Heart left ventricle (tissue), 13 donors: ENCODE results near the gene BRCA2.
A peak's percentile ranks its signal among the peaks of the same experiment; 100 is the strongest.

Source experiments
- CTCF ChIP-seq, 12 donors: fragments of 200-600 bp; sonication (generic) in 4 of 12; IDR thresholded peaks; one replicate each; pipeline versions ENCODE4 v1.5.0 to v1.8.0; 2018 to 2022; ENCODE audit warnings: antibody characterized with exemption in 12 of 12, mild to moderate bottlenecking in 5 of 12
- POLR2A ChIP-seq, 2 donors: fragments of 450-650 bp; IDR thresholded peaks; one replicate each; pipeline ENCODE4 v1.6.1; 2017; ENCODE audit warnings: antibody characterized with exemption in 2 of 2, mild to moderate bottlenecking in 2 of 2, moderate library complexity in 2 of 2
- donor health status: ischemic (EF 13 %, LVEDD 7.1; RV severe dilation, severe dysfunction).
- donor health status: DM: no; HTN: yes; CAD: no.
- donor health status: DM: no; HTN: no; CAD: no.
- donor health status: ischemic (EF 25% LVEDD 6.9; RV normal size, moderate dysfunction).
- donor health status: ischemic (EF 25% LVEDD 5.7; RV mildly dilated, moderate dysfunction).
- donor health status: ischemic (EF 35%, LVEDD 5.7; RV mildly dilated, moderate dysfunction).
- donor health status: nonischemic (EF 11% LVEDD 7.7; RV severe dilation, severe dysfunction).
- donor health status: DM: yes; HTN: yes; CAD: no.
- donor health status: PGD.
- donor health status: ischemic (EF 29% LVEDD 5.4; RV normal size, mild dysfunction).
- donor health status: nonischemic (EF 23%, LVEDD 6.1; RV moderate dilation, normal function).

DNA sequence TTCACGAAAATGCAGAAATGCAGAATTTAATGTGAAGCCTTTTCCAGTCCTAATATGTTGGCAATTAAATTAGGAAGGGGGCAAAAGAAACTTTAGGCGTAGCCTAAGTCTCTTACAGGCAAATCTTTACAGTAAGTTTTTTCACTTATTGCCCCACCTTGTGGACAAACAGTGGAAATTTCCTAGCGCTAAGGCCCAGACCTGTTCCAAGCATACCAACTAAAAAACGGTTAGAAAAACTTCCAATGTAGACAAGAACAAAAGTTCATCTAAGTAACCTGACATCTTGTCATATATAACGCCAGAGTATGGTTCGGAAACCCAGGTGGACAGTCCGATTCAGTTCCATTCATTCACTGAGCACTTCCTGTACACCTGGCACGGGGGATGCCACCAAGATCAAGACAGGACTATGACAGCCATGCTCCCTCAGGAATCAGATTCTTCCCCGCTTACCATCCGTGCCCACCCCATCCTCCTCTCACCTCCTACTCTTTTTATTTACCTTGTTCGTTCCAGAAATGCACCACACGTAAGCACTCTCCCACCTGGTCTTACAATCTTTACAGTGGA is 5.1 kb upstream of the BRCA2 start:
- TF ChIP-seq CTCF (IDR thresholded peaks at IDR 0.05) (peak; percentile 69 to 87 (median 74)), POLR2A (IDR thresholded peaks at IDR 0.05) (no peak)
